ENCODE results near the gene ZNF592.

Gene ZNF592

DNA sequence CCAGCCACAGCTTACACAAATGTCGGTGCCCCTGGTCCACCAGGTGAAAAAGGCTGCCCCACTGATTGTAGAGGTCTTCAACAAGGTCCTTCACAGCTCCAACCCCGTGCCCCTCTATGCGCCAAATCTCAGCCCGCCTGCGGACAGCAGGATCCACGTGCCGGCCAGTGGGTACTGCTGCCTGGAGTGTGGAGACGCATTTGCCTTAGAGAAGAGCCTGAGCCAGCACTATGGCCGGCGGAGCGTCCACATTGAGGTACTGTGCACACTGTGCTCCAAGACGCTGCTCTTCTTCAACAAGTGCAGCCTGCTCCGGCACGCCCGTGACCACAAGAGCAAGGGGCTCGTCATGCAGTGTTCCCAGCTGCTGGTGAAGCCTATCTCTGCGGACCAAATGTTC, 35.9 kb downstream of the ZNF592 start:
- Mint-ChIP-seq H3K4me3 (no peak overlapping the region), H3K4me1 (peaks cover 45% of the 10 kb centered on the region), H3K36me3 (peaks cover 4% of the 10 kb centered on the region), H3K27me3 (no peaks in the 10 kb centered on the region), H3K27ac (no peak overlapping the region), H3K9me3 (no peaks in the 10 kb centered on the region)

- Mint-ChIP-seq H3K27ac (no peak overlapping the region), H3K4me1 (peaks cover 38% of the 10 kb centered on the region), H3K4me3 (no peak overlapping the region), H3K27me3 (no peaks in the 10 kb centered on the region), H3K9me3 (no peaks in the 10 kb centered on the region), H3K36me3 (peaks cover 4% of the 10 kb centered on the region)
These were observed 36.7 kb downstream of the ZNF592 start for GRCh38 chr15:84785053-84785452.

GRCh38 chr15:84788500-84788899, 40.1 kb downstream of the ZNF592 start:
- Mint-ChIP-seq H3K27me3 (no peaks in the 10 kb centered on the region), H3K36me3 (peaks cover 13% of the 10 kb centered on the region), H3K4me3 (no peak overlapping the region), H3K9me3 (no peaks in the 10 kb centered on the region), H3K27ac (peak overlapping the region; percentile 85), H3K4me1 (peaks cover 45% of the 10 kb centered on the region)

GRCh38 chr15:84789762-84790161, 41.4 kb downstream of the ZNF592 start:
- no peaks in the 10 kb centered on the region for H3K27me3 Mint-ChIP-seq
- H3K27ac Mint-ChIP-seq, result no peak overlapping the region
- H3K9me3 Mint-ChIP-seq, result no peaks in the 10 kb centered on the region
- H3K36me3 Mint-ChIP-seq, result peaks cover 14% of the 10 kb centered on the region
- no peak overlapping the region for H3K4me3 Mint-ChIP-seq
- H3K4me1 Mint-ChIP-seq, result peaks cover 42% of the 10 kb centered on the region

- H3K27me3 Mint-ChIP-seq, result no peaks in the 10 kb centered on the region
- H3K4me1 Mint-ChIP-seq, result peaks cover 33% of the 10 kb centered on the region
- peaks cover 17% of the 10 kb centered on the region for H3K36me3 Mint-ChIP-seq
- H3K27ac Mint-ChIP-seq, result no peak overlapping the region
- H3K4me3 Mint-ChIP-seq, result no peak overlapping the region
- no peaks in the 10 kb centered on the region for H3K9me3 Mint-ChIP-seq
These were observed 42.3 kb downstream of the ZNF592 start for GRCh38 chr15:84790676-84791075.

GRCh38 chr15:84791763-84792162, 43.4 kb downstream of the ZNF592 start:
- H3K9me3 Mint-ChIP-seq, result no peaks in the 10 kb centered on the region
- H3K27ac Mint-ChIP-seq, result peak overlapping the region; percentile 15
- H3K27me3 Mint-ChIP-seq, result no peaks in the 10 kb centered on the region
- peaks cover 25% of the 10 kb centered on the region for H3K4me1 Mint-ChIP-seq
- H3K36me3 Mint-ChIP-seq, result peaks cover 17% of the 10 kb centered on the region
- no peak overlapping the region for H3K4me3 Mint-ChIP-seq

DNA sequence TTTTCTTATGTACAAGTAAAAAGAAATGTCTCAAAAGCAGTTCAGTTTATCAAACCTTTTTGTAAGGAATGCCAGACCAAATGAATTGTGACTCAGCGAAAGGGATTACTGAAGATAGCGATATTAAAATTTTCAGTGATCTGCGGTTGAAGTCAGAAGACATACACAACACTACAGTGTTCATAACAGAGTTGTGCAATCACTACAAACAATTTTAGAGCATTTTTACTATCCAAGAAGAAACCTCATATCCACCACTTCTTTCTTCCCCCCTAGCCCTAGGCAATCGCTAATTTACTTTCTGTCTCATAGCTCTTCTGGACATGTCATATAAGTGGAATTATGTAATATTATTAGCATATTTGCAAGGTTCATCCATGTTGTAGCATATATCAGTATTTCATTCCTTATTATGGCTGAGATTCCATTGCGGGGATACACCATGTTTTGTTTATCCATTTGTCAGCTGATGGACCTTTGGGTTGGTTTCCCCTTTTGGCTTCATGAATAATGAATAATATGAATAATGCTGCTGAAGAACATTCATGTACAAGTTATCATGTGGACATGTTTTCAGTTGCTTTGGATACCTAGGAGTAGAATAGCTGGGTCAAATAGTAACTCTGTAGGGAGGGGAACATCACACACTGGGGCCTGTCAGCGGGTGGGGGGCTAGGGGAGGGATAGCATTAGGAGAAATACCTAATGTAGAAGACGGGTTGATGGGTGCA, 45.2 kb downstream of the ZNF592 start:
- H3K36me3 Mint-ChIP-seq, result peaks cover 14% of the 10 kb centered on the region
- peak overlapping the region; percentile 35 for H3K27ac Mint-ChIP-seq
- H3K4me3 Mint-ChIP-seq, result no peak overlapping the region
- H3K9me3 Mint-ChIP-seq, result no peaks in the 10 kb centered on the region
- no peaks in the 10 kb centered on the region for H3K27me3 Mint-ChIP-seq
- H3K4me1 Mint-ChIP-seq, result peaks cover 10% of the 10 kb centered on the region

DNA sequence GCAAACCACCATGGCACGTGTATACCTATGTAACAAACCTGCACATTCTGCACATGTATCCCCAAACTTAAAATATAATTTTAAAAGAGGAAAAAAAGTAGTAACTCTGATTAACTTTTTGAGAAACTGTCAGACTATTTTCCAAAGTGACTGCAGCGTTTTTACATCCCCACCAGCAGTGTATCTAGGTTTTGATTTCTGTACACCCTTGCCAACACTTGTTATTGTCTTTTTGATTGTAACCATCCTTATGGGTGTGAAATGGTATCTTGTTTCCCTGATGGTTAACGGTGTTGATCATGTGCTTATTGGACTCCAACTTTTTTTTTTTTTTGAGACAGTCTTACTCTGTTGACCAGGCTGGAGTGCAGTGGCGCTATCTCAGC, 45.8 kb downstream of the ZNF592 start:
- Mint-ChIP-seq H3K9me3 (no peaks in the 10 kb centered on the region), H3K36me3 (peaks cover 13% of the 10 kb centered on the region), H3K4me3 (no peak overlapping the region), H3K4me1 (peaks cover 8% of the 10 kb centered on the region), H3K27ac (no peak overlapping the region), H3K27me3 (no peaks in the 10 kb centered on the region)

DNA sequence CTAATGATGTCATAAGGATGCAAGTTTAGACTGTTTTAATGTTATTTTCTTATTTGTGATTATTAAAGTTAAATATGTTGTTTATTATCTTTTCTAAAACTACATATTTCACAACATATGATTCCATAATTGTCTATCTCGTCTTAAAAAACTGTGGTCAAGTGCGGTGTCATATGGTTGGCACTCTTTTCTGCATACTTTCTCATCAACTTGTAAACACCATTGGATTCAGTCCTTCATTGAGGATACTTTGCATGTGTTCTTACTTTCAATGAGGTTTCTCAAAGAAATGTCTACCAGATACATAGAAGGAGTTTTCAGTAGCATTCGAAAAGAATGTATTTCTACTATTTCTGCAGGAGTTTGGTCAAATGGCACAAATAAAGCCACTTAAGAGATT, 46.8 kb downstream of the ZNF592 start:
- Mint-ChIP-seq H3K4me3 (no peak overlapping the region), H3K27me3 (no peaks in the 10 kb centered on the region), H3K4me1 (peaks cover 7% of the 10 kb centered on the region), H3K36me3 (peaks cover 13% of the 10 kb centered on the region), H3K27ac (no peak overlapping the region), H3K9me3 (no peaks in the 10 kb centered on the region)

DNA sequence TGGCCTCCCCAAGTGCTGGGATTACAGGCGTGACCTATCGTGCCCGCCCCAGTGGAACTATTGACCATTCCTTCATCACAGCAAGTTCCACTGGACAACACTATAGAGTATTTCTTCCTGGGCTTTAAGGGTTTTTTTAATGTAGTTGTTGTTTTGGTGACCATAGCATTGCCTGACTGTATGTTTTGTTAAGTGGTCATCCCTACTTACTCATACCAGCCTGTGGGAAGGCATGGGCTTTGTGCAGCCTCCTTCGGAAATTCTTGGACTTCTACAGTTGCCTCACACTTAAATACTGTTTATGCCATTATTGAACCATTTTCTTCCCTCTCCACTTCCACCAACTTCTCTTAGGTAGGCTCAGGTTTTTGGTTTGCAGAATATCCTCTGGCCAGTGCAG, 48.8 kb downstream of the ZNF592 start:
- no peaks in the 10 kb centered on the region for H3K9me3 Mint-ChIP-seq
- peaks cover 7% of the 10 kb centered on the region for H3K36me3 Mint-ChIP-seq
- H3K4me1 Mint-ChIP-seq, result no peaks in the 10 kb centered on the region
- no peak overlapping the region for H3K27ac Mint-ChIP-seq
- H3K27me3 Mint-ChIP-seq, result no peaks in the 10 kb centered on the region
- H3K4me3 Mint-ChIP-seq, result no peak overlapping the region

DNA sequence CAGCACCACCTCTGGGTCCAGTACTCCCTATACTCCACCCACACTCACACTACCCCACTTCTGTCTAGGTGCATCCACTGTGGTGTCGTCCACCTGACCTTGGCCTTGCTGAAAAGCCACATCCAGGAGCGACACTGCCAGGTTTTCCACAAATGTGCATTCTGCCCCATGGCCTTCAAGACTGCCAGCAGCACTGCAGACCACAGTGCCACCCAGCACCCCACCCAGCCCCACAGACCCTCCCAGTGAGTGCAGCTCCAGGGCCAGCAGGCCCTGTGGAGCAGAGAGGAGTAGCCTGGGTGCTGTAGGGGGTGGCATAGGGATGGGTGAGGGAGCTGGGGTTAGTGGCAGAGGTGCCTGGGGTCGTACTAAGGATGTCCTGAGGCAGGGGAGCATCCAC, 49.4 kb downstream of the ZNF592 start:
- Mint-ChIP-seq H3K9me3 (no peaks in the 10 kb centered on the region), H3K4me3 (no peak overlapping the region), H3K36me3 (peaks cover 7% of the 10 kb centered on the region), H3K4me1 (no peaks in the 10 kb centered on the region), H3K27ac (peak overlapping the region; percentile 70), H3K27me3 (no peaks in the 10 kb centered on the region)

DNA sequence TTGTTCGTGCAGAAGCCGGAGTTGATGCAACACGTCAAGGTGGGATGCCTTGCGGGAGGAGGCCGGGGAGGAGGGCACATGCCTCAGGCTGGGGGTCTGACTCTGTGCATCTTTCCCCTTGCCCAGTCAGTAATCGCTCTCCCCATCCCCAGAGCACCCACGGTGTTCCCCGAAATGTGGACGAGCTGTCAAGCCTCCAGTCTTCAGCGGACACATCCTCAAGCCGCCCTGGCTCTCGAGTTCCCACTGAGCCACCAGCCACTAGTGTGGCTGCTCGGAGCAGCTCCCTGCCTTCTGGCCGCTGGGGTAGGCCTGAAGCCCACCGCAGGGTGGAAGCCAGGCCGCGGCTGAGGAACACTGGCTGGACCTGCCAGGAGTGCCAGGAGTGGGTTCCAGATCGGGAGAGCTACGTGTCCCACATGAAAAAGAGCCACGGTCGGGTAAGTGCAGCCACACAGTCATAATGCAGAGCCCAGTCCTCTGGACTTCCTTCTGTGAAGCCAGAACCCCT, 50.1 kb downstream of the ZNF592 start:
- Mint-ChIP-seq H3K27ac (no peak overlapping the region), H3K9me3 (no peaks in the 10 kb centered on the region), H3K4me3 (no peak overlapping the region), H3K27me3 (no peaks in the 10 kb centered on the region), H3K36me3 (peaks cover 7% of the 10 kb centered on the region), H3K4me1 (no peaks in the 10 kb centered on the region)

DNA sequence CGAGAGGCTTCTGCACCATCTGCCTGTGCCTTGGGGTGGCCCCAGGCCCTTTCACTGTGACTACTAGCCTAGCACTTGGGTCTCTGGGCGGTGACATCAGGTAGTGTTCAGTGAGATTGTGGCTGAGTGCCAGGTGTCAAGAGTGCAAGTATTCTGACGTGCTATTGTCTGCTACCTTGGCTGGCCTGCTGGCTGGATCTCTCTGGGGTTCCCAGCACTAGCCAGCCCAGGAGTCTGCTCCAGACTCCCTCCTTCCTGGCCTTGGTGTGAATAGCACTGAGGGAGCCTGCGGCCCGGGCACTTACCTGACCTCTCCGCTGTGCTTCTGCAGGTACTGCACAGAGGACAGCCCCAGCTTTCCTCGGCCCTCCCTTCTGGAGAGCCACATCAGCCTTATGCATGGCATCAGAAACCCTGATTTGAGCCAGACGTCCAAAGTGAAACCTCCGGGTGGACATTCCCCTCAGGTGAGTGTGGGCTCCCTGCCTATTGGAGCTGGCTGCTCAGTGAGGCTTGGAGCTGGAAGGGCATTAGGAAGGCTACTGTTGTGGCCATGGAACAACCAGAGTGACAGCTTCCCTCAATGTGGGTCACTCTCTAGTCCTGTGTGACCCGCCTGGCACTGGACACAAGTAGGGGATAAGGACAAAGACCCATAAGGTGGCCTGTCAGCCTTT, 51.3 kb downstream of the ZNF592 start:
- Mint-ChIP-seq H3K4me1 (no peaks in the 10 kb centered on the region), H3K27me3 (no peaks in the 10 kb centered on the region), H3K4me3 (no peak overlapping the region), H3K36me3 (peaks cover 7% of the 10 kb centered on the region), H3K27ac (no peak overlapping the region), H3K9me3 (no peaks in the 10 kb centered on the region)

GRCh38 chr15:84800365-84800806, 52.0 kb downstream of the ZNF592 start:
- Mint-ChIP-seq H3K27ac (no peak overlapping the region), H3K36me3 (peaks cover 5% of the 10 kb centered on the region), H3K4me1 (no peaks in the 10 kb centered on the region), H3K4me3 (no peak overlapping the region), H3K27me3 (no peaks in the 10 kb centered on the region), H3K9me3 (no peaks in the 10 kb centered on the region)

DNA sequence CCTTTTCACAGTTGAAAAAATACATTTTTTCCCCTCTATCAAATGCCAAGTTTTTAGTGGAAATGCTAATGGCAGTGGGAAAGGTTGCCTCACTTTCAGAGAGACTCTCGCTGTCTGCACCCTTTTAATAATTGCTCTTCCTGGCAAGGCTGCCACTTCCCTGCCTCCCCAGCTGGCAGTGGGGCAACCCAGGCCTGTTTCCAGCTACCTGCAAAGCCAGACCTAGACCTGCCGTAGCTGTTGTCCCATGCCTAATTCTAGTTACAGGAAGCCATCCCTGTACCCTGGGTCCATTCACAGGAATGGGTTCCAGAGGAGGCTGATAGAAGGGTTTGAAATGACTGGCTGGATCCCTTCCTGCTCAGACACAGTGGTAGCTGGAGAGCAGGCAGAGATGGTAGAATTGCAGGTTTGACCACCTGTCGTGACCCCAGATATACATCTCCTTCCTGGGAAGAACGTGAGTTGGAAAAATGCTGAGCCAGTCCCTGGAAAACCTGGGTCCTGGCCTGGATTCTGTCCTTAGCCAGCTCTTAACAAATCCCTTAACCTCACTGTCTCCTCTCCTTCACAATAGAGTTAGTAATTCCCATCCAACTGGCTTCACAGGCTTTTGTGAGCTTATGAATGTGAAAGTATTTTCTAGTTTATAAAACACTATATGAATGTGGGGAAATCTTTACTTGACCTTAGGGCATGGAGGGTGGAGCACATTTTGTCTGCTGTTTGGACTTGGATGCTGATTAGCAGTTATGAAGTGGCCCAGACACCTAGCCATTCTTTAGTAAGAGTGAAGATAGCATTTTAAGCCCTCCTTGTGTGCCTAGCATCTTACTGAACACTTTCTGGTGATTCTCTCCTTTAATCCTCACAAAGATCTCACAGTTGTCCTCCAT, 55.9 kb downstream of the ZNF592 start:
- H3K36me3 Mint-ChIP-seq, result peaks cover 7% of the 10 kb centered on the region
- H3K4me3 Mint-ChIP-seq, result no peak overlapping the region

More for the DNA sequence above, 55.9 kb downstream of the ZNF592 start:
- H3K9me3 Mint-ChIP-seq, result no peaks in the 10 kb centered on the region
- H3K27me3 Mint-ChIP-seq, result no peaks in the 10 kb centered on the region
- H3K27ac Mint-ChIP-seq, result no peak overlapping the region
- H3K4me1 Mint-ChIP-seq, result no peaks in the 10 kb centered on the region
